Osteocyte (in vitro differentiated cells): ENCODE measurements around the gene GPS1. TPM values are rescaled to one million over a fixed set of nuclear protein-coding genes. Genes with fewer than 3 reads are reported as not detected.

Experiments
- DNase-seq: peaks from one replicate; pipeline ENCODE4 v3.0.0; 2021; ENCODE audit warnings: mixed read lengths; ENCODE audit not compliant: unreplicated experiment; ENCODE audit errors: extremely low spot score
- H3K27ac Mint-ChIP-seq: one replicate; pipeline ENCODE4 v1.8.0; 2021; ENCODE audit warnings: mild to moderate bottlenecking, mixed read lengths; ENCODE audit not compliant: unreplicated experiment
- H3K27me3 Mint-ChIP-seq: one replicate; pipeline ENCODE4 v1.8.0; 2021; ENCODE audit warnings: mixed read lengths; ENCODE audit not compliant: unreplicated experiment
- H3K36me3 Mint-ChIP-seq: one replicate; pipeline ENCODE4 v1.8.0; 2021; ENCODE audit warnings: mixed read lengths; ENCODE audit not compliant: unreplicated experiment
- H3K4me1 Mint-ChIP-seq: one replicate; pipeline ENCODE4 v1.8.0; 2021; ENCODE audit warnings: mixed read lengths; ENCODE audit not compliant: unreplicated experiment
- H3K4me3 Mint-ChIP-seq: one replicate; pipeline ENCODE4 v1.8.0; 2021; ENCODE audit warnings: mild to moderate bottlenecking, moderate library complexity, mixed read lengths; ENCODE audit not compliant: unreplicated experiment
- H3K9me3 Mint-ChIP-seq: one replicate; pipeline ENCODE4 v1.8.0; 2021; ENCODE audit warnings: mixed read lengths; ENCODE audit not compliant: unreplicated experiment
- total RNA-seq: library from RNA; stranded (reverse); gene quantifications from 2 replicates; pipeline ENCODE4 v1.2.1, GENCODE V29; 2021
- TF ChIP-seq, protein P1 (sequence below): fragments of 200-600 bp; sonication (generic); IDR thresholded peaks from 2 replicates; pipeline ENCODE4 v1.5.0; 2021; ENCODE audit warnings: antibody characterized with exemption, mild to moderate bottlenecking, moderate library complexity

The GPS1 gene
- total RNA-seq, 1 donor from 2014 or later, result 108 TPM

DNA sequence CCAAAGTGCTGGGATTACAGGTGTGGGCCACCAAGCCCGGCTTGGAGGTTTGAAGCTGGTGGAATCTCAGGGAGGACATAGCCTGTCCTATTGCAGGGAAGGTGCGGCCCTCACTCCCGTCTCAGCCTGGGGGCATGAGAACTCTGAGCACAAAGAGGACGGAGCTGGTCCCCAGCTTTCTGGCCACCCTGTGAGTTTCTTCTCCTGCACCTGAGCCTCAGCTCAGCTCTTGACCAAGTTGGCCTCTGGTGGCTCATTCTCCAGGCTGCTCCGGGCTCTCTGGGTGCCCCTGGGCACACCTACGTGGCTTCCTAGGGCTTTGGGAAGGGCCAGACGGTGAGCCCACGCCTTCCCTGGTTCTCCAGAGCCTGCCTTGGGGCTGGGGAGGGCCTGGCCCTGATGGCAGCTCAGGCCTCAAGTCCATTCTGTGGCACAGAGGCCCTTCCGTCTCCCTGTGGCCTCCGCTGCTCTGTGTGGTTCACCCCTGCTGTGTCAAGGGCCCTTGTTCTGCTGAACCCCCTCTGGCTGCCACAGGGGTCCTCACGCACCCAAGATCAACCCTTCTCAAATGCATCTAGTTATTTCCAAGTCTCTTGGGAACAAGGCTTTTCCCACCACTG, 53.2 kb downstream of the GPS1 start:
- no peaks in the 10 kb centered on the region for H3K27me3 Mint-ChIP-seq
- H3K36me3 Mint-ChIP-seq, result no peaks in the 10 kb centered on the region
- no peak for DNase-seq
- peaks cover 28% of the 10 kb centered on the region for H3K4me1 Mint-ChIP-seq
- no peak overlapping the region for H3K27ac Mint-ChIP-seq
- TF ChIP-seq, protein P1, sequence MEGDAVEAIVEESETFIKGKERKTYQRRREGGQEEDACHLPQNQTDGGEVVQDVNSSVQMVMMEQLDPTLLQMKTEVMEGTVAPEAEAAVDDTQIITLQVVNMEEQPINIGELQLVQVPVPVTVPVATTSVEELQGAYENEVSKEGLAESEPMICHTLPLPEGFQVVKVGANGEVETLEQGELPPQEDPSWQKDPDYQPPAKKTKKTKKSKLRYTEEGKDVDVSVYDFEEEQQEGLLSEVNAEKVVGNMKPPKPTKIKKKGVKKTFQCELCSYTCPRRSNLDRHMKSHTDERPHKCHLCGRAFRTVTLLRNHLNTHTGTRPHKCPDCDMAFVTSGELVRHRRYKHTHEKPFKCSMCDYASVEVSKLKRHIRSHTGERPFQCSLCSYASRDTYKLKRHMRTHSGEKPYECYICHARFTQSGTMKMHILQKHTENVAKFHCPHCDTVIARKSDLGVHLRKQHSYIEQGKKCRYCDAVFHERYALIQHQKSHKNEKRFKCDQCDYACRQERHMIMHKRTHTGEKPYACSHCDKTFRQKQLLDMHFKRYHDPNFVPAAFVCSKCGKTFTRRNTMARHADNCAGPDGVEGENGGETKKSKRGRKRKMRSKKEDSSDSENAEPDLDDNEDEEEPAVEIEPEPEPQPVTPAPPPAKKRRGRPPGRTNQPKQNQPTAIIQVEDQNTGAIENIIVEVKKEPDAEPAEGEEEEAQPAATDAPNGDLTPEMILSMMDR, result no peak
- no peaks in the 10 kb centered on the region for H3K9me3 Mint-ChIP-seq
- H3K4me3 Mint-ChIP-seq, result no peak overlapping the region

DNA sequence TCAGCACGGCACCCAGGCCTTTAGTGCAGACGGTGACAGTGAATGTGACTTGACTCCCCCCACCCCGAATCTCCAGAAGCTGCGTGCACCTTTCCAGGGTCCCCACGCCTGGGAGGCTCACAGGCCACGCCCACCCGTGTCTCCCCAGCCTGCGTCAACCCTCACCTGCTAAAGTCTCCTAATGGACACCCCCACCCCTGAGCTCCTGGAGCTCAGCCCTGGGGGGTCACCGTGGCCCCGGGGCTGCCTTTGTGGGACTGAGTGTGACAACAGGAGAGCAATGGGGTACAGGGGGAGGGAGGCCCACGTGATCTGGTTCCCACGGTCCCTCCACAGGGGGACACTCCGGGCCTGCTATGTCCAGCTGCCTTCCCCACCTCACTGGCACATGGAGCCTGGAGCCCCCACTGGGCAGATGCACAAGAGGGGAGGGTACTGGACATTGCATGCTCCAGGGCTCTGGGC, 53.8 kb downstream of the GPS1 start:
- Mint-ChIP-seq H3K27ac (peak overlapping the region; percentile 68), H3K27me3 (no peaks in the 10 kb centered on the region), H3K4me1 (peaks cover 24% of the 10 kb centered on the region), H3K4me3 (no peak overlapping the region), H3K9me3 (no peaks in the 10 kb centered on the region), H3K36me3 (no peaks in the 10 kb centered on the region)
- no peak for DNase-seq
- TF ChIP-seq, protein P1, result no peak

DNA sequence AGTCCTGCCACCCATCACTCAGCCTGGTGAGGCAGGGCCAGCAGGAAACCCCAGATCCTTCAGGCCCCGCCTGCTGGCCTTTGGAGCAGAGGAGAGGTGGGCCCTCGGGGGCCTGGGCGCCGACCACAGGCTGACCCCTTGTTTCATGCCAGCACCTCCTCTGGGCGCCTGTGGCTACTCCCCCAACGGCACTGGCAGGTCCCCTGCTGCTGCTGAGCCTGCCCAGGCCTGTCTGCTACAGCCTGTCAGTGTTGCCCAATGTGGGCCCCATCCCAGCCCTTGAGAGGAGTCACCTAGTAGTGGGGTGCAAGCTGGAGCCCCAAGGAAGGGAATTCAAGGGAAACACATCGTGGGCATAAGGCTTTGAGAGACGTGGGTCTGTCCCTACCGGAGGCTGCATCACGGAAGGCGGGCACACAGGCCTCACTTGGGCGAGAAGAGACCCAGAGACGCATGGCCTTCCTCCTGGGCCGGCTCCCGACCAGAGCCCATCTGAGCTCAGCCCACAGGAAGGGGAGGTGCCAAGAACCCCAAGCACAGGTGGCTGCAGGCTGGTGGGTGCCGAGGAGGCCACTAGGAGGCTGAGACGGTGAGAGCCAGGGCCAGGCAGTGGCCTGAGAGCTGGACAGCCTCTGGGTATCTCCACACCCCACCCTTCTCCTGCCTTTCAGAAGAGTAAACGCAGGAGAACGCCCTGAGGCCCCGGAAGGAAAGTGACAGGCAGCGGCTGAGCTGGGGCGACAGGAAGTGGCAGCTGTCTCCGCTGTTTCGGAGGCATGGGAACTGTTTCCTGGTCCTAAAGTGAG, 54.4 kb downstream of the GPS1 start:
- H3K27me3 Mint-ChIP-seq, result no peaks in the 10 kb centered on the region

DNA sequence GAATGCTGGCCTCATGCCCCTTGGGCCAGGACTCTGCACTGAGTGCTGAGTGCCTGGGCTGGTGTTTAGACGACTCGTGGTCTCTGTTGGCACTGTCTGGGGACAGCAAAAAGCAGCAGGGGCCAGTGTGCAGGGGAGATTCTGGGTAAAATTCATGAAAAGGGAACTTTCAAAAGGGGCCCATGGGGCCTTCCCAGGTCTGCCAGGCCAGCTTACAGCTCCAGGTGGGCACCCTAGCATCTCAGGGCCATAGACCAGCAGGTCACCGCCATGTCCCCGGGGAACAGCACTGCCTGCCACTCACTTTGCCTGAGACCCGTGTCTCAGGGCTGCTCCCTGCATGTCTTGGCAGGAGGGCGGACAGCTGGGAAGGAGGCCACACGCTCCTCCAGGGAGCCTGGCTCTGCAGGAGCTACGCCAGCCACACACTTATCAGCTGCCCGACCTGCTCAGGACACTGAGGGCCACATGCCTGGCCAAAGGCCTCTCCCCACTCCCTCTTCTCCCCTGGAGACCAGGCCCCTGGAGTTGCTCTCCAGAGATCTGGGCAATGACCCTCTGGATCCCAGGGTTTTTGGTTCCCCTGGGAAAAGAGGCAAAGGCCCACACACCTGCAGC, 55.1 kb downstream of the GPS1 start:
- Mint-ChIP-seq H3K27ac (peak overlapping the region; percentile 68), H3K4me1 (peaks cover 24% of the 10 kb centered on the region), H3K27me3 (no peaks in the 10 kb centered on the region), H3K4me3 (no peak overlapping the region), H3K9me3 (no peaks in the 10 kb centered on the region), H3K36me3 (no peaks in the 10 kb centered on the region)
- DNase-seq, result no peak
- TF ChIP-seq, protein P1, result no peak

More for the DNA sequence above, 54.4 kb downstream of the GPS1 start:
- no peak overlapping the region for H3K4me3 Mint-ChIP-seq
- H3K9me3 Mint-ChIP-seq, result no peaks in the 10 kb centered on the region
- H3K27ac Mint-ChIP-seq, result peak overlapping the region; percentile 68
- peaks cover 24% of the 10 kb centered on the region for H3K4me1 Mint-ChIP-seq
- TF ChIP-seq, protein P1, result peak; percentile 45
- DNase-seq, result no peak
- H3K36me3 Mint-ChIP-seq, result no peaks in the 10 kb centered on the region

Other genes starting within 250 kb of the GPS1 start
- not detected in 2 replicates for gene GCGR, start 247.7 kb upstream of the GPS1 start, total RNA-seq
- 169 and 176 TPM in 2 replicates for gene MCRIP1, start 218.6 kb upstream of the GPS1 start, total RNA-seq
- 0.62 TPM in 1 of 2 replicates, not detected in the other for gene PPP1R27, start 216.8 kb upstream of the GPS1 start, total RNA-seq
- 792 and 837 TPM in 2 replicates for gene P4HB, start 191.4 kb upstream of the GPS1 start, total RNA-seq
- gene ARHGDIA, start 180.6 kb upstream of the GPS1 start, total RNA-seq, result 430 and 433 TPM in 2 replicates
- 72.6 and 78.5 TPM in 2 replicates for gene ALYREF, start 160.3 kb upstream of the GPS1 start, total RNA-seq
- gene ANAPC11, start 160.2 kb upstream of the GPS1 start, total RNA-seq, result 119 and 138 TPM in 2 replicates
- 0.56 and 0.68 TPM in 2 replicates for gene NPB, start 149.7 kb upstream of the GPS1 start, total RNA-seq
- 33.2 and 38.0 TPM in 2 replicates for gene PCYT2, start 140.5 kb upstream of the GPS1 start, total RNA-seq
- gene SIRT7, start 133.7 kb upstream of the GPS1 start, total RNA-seq, result 18.8 and 20.9 TPM in 2 replicates
- gene MAFG, start 124.2 kb upstream of the GPS1 start, total RNA-seq, result 34.7 and 35.6 TPM in 2 replicates
- 123 and 128 TPM in 2 replicates for gene PYCR1, start 114.6 kb upstream of the GPS1 start, total RNA-seq
- not detected in 2 replicates for gene MYADML2, start 104.7 kb upstream of the GPS1 start, total RNA-seq
- 0.30 TPM in 1 of 2 replicates, not detected in the other for gene NOTUM, start 90.7 kb upstream of the GPS1 start, total RNA-seq
- 45.9 and 47.1 TPM in 2 replicates for gene ASPSCR1, start 74.3 kb upstream of the GPS1 start, total RNA-seq
- gene CENPX, start 29.0 kb upstream of the GPS1 start, total RNA-seq, result 29.4 and 31.7 TPM in 2 replicates
- 9.4 and 9.8 TPM in 2 replicates for gene LRRC45, start 28.6 kb upstream of the GPS1 start, total RNA-seq
- gene RAC3, start 20.2 kb upstream of the GPS1 start, total RNA-seq, result 19.4 and 21.8 TPM in 2 replicates
- 69.0 and 71.0 TPM in 2 replicates for gene DCXR, start 14.2 kb upstream of the GPS1 start, total RNA-seq
- gene RFNG, start 87 bp upstream of the GPS1 start, total RNA-seq, result 37.3 and 41.0 TPM in 2 replicates
- 69.3 and 73.3 TPM in 2 replicates for gene DUS1L, start 13.9 kb downstream of the GPS1 start, total RNA-seq
- gene FASN, start 46.3 kb downstream of the GPS1 start, total RNA-seq, result 134 and 136 TPM in 2 replicates
- 50.8 and 57.9 TPM in 2 replicates for gene CCDC57, start 160.9 kb downstream of the GPS1 start, total RNA-seq
- 12.9 and 18.1 TPM in 2 replicates for gene SLC16A3, start 177.1 kb downstream of the GPS1 start, total RNA-seq
- 118 and 124 TPM in 2 replicates for gene CSNK1D, start 221.8 kb downstream of the GPS1 start, total RNA-seq